ENCODE results near the gene PTRHD1.

GRCh38 chr2:24771061-24771460 is 22.1 kb downstream of the PTRHD1 start:
- TF ChIP-seq CTCF (IDR thresholded peaks at IDR 0.05) (no peak), POLR2A (IDR thresholded peaks at IDR 0.05) (no peak)
